H1 (cell line): ENCODE results near the gene SRRM4. TPM values are rescaled to one million over a fixed set of nuclear protein-coding genes. Genes with fewer than 3 reads are reported as not detected.

Source experiments
- CTCF ChIA-PET: fragments of 300-600 bp; sonication (Branson Sonifier 250); formaldehyde crosslinking; loops from one replicate; lab custom pipeline; 2021; ENCODE audit not compliant: partially characterized antibody; lab: Charles Lee
- POLR2A ChIA-PET: fragments of 300-600 bp; sonication (Branson Sonifier 250); formaldehyde crosslinking; loops from one replicate; lab custom pipeline; 2021; ENCODE audit warnings: inconsistent platforms; ENCODE audit not compliant: partially characterized antibody; lab: Charles Lee
- DNase-seq, 2 experiments: peaks; one replicate each; pipeline versions ENCODE4 v3.0.0 to v3.0.0-alpha.2; 2010 to 2022; ENCODE audit warnings: low spot score in 2 of 2, low read depth in 1 of 2, mixed read lengths in 1 of 2
- FAIRE-seq: peaks from 2 replicates; lab custom pipeline; 2011; peaks lifted over from hg19 to GRCh38; lab: Jason Lieb, UNC
- H2AFZ ChIP-seq: 2 replicates; pipeline ENCODE4 v1.8.1; 2012; ENCODE audit warnings: low read length, inconsistent platforms
- H2AK5ac ChIP-seq: 2 replicates; pipeline ENCODE4 v1.6.1; 2013; ENCODE audit warnings: low read depth, low read length
- H2BK120ac ChIP-seq: replicated peaks from 2 replicates; pipeline ENCODE3; 2013; ENCODE audit warnings: low read depth, low read length, inconsistent platforms
- H2BK12ac ChIP-seq: 2 replicates; pipeline ENCODE4 v1.6.1; 2013; ENCODE audit warnings: low read depth, low read length
- H2BK15ac ChIP-seq: 2 replicates; pipeline ENCODE4 v1.6.1; 2013; ENCODE audit warnings: low read length
- H2BK20ac ChIP-seq: 2 replicates; pipeline ENCODE4 v1.6.1; 2013; ENCODE audit warnings: low read length
- H2BK5ac ChIP-seq: 2 replicates; pipeline ENCODE4 v1.6.1; 2013; ENCODE audit warnings: low read depth, low read length
- H3K14ac ChIP-seq: 2 replicates; pipeline ENCODE4 v1.6.1; 2013; ENCODE audit warnings: inconsistent platforms; ENCODE audit not compliant: insufficient read length
- H3K18ac ChIP-seq: 2 replicates; pipeline ENCODE4 v1.6.1; 2013; ENCODE audit warnings: low read length; ENCODE audit errors: extremely low read depth
- H3K23ac ChIP-seq: 2 replicates; pipeline ENCODE4 v1.6.1; 2013; ENCODE audit warnings: inconsistent platforms; ENCODE audit not compliant: insufficient read length
- H3K23me2 ChIP-seq: 2 replicates; pipeline ENCODE4 v1.6.1; 2013; ENCODE audit warnings: low read depth, low read length
- H3K27ac ChIP-seq: 2 replicates; pipeline ENCODE4 v1.6.1; 2011; ENCODE audit warnings: low read depth, low read length, inconsistent platforms
- H3K27me3 ChIP-seq, 4 experiments: replicated peaks in 1 of 4; 1 replicate in 1 of 4; 2 replicates in 3 of 4; pipeline versions ENCODE4 v1.6.1 to v1.8.1; 2011 to 2013; ENCODE audit warnings: low read length in 3 of 4, mild to moderate bottlenecking in 3 of 4, inconsistent platforms in 2 of 4, mixed read lengths in 2 of 4, moderate library complexity in 1 of 4; ENCODE audit not compliant: control insufficient read depth in 3 of 4, insufficient read depth in 3 of 4; ENCODE audit errors: extremely low read depth in 1 of 4
- H3K36me3 ChIP-seq, 4 experiments: 2 replicates each; pipeline versions ENCODE4 v1.6.1 to v1.8.1; 2011 to 2013; ENCODE audit warnings: mild to moderate bottlenecking in 4 of 4, low read length in 3 of 4, moderate library complexity in 2 of 4, control low read depth in 1 of 4, inconsistent platforms in 1 of 4; ENCODE audit not compliant: insufficient read depth in 4 of 4, control insufficient read depth in 2 of 4
- H3K4ac ChIP-seq: replicated peaks from 2 replicates; pipeline ENCODE3; 2013; ENCODE audit warnings: low read length, low read depth, mixed read lengths, inconsistent platforms; ENCODE audit not compliant: insufficient read length
- H3K4me1 ChIP-seq, 4 experiments: replicated peaks in 1 of 4; 1 replicate in 1 of 4; 2 replicates in 3 of 4; pipeline versions ENCODE4 v1.6.1 to v1.8.1; 2011 to 2013; ENCODE audit warnings: low read length in 3 of 4, inconsistent platforms in 2 of 4, mixed read lengths in 1 of 4; ENCODE audit not compliant: insufficient read depth in 4 of 4, control insufficient read depth in 3 of 4
- H3K4me2 ChIP-seq, 2 experiments: 2 replicates each; pipeline versions ENCODE4 v1.6.1 to v1.8.1; 2011 to 2013; ENCODE audit warnings: low read depth in 2 of 2, low read length in 2 of 2, control low read depth in 1 of 2, inconsistent platforms in 1 of 2, mild to moderate bottlenecking in 1 of 2; ENCODE audit not compliant: insufficient read depth in 1 of 2
- H3K4me3 ChIP-seq, 4 experiments: fragments of 200-600, 300-600 bp in 1 of 4; sonication (generic), shearing (Covaris generic), sonication (Bioruptor Twin) in 1 of 4; 2 replicates each; pipeline versions ENCODE4 v1.5.1 to v1.8.1; 2011 to 2016; ENCODE audit warnings: low read length in 4 of 4, low read depth in 3 of 4, control low read depth in 2 of 4, inconsistent platforms in 2 of 4, mild to moderate bottlenecking in 2 of 4, mixed read lengths in 1 of 4, moderate library complexity in 1 of 4; ENCODE audit not compliant: insufficient read depth in 2 of 4; ENCODE audit errors: extremely low read depth in 1 of 4
- H3K56ac ChIP-seq: replicated peaks from 2 replicates; pipeline ENCODE3; 2013; ENCODE audit warnings: low read depth, mild to moderate bottlenecking, mixed read lengths, low read length, inconsistent platforms; ENCODE audit not compliant: insufficient read length
- H3K79me1 ChIP-seq: 2 replicates; pipeline ENCODE4 v1.6.1; 2013; ENCODE audit warnings: low read depth, low read length, control low read depth
- H3K79me2 ChIP-seq, 2 experiments: 2 replicates each; pipeline versions ENCODE4 v1.6.1 to v1.8.1; 2012 to 2013; ENCODE audit warnings: low read length in 2 of 2, mild to moderate bottlenecking in 2 of 2, inconsistent platforms in 1 of 2; ENCODE audit not compliant: insufficient read depth in 2 of 2, control insufficient read depth in 1 of 2
- H3K9ac ChIP-seq, 4 experiments: replicated peaks in 1 of 4; 1 replicate in 1 of 4; 2 replicates in 3 of 4; pipeline versions ENCODE4 v1.6.1 to v1.8.1; 2011 to 2013; ENCODE audit warnings: low read depth in 3 of 4, low read length in 3 of 4, control low read depth in 2 of 4, mild to moderate bottlenecking in 2 of 4, moderate library complexity in 2 of 4, inconsistent platforms in 1 of 4; ENCODE audit errors: extremely low read depth in 1 of 4
- H3K9me3 ChIP-seq, 2 experiments: 2 replicates each; pipeline versions ENCODE4 v1.6.1 to v1.8.1; 2012 to 2013; ENCODE audit warnings: mild to moderate bottlenecking in 2 of 2, moderate library complexity in 2 of 2, control low read depth in 1 of 2, inconsistent platforms in 1 of 2, low read depth in 1 of 2, low read length in 1 of 2, mixed read lengths in 1 of 2; ENCODE audit not compliant: insufficient read depth in 2 of 2
- H4K20me1 ChIP-seq, 2 experiments: replicated peaks in 1 of 2; 2 replicates each; pipeline versions ENCODE3 to v1.8.1; 2011 to 2013; ENCODE audit warnings: inconsistent platforms in 2 of 2, low read length in 2 of 2, mild to moderate bottlenecking in 1 of 2; ENCODE audit not compliant: insufficient read depth in 2 of 2, control insufficient read depth in 1 of 2
- H4K5ac ChIP-seq: 2 replicates; pipeline ENCODE4 v1.6.1; 2013; ENCODE audit warnings: low read length, low read depth, mixed read lengths, inconsistent platforms; ENCODE audit not compliant: insufficient read length
- H4K8ac ChIP-seq: 2 replicates; pipeline ENCODE4 v1.8.0; 2013; ENCODE audit warnings: mild to moderate bottlenecking, moderate library complexity, low read length, inconsistent platforms; ENCODE audit not compliant: insufficient read depth; ENCODE audit errors: extremely low read depth
- H4K91ac ChIP-seq: replicated peaks from 2 replicates; pipeline ENCODE3; 2013; ENCODE audit warnings: low read length, mixed read lengths, inconsistent platforms; ENCODE audit not compliant: insufficient read length
- BRCA1 ChIP-seq: IDR thresholded peaks from 2 replicates; pipeline ENCODE4 v1.6.1; 2012; ENCODE audit warnings: low read depth, low read length, improper control_type of control experiment
- CTBP2 ChIP-seq: IDR thresholded peaks from 2 replicates; pipeline ENCODE4 v1.7.0; 2011; ENCODE audit warnings: borderline replicate concordance, mild to moderate bottlenecking, moderate library complexity, mixed read lengths, low read length; ENCODE audit not compliant: insufficient read depth, insufficient read length
- EZH2 ChIP-seq: fragments of 200-600 bp; sonication (generic); IDR thresholded peaks from 2 replicates; pipeline ENCODE4 v1.7.1; 2012; ENCODE audit warnings: low read depth, mild to moderate bottlenecking, moderate library complexity, low read length, inconsistent platforms; ENCODE audit not compliant: severe bottlenecking
- HDAC2 ChIP-seq, 2 experiments: fragments of 300-600 bp in 1 of 2; sonication (generic) in 1 of 2; IDR thresholded peaks; 2 replicates each; pipeline ENCODE4 v1.6.1; 2011 to 2012; ENCODE audit warnings: low read depth in 2 of 2, low read length in 2 of 2, mild to moderate bottlenecking in 2 of 2, moderate library complexity in 2 of 2, borderline replicate concordance in 1 of 2, inconsistent platforms in 1 of 2
- JUN ChIP-seq: IDR thresholded peaks from 2 replicates; pipeline ENCODE4 v1.6.1; 2011; ENCODE audit warnings: low read depth, mild to moderate bottlenecking, improper control_type of control experiment, low read length
- KDM1A ChIP-seq: fragments of 200-600, 300-600 bp; sonication (generic); IDR thresholded peaks from 2 replicates; pipeline ENCODE4 v1.7.1; 2016; ENCODE audit warnings: mild to moderate bottlenecking, low read length, borderline replicate concordance
- KDM5A ChIP-seq: fragments of 200-600 bp; IDR thresholded peaks from 2 replicates; pipeline ENCODE4 v1.7.1; 2012; ENCODE audit warnings: mild to moderate bottlenecking, low read length, inconsistent platforms, mixed read lengths
- SIRT6 ChIP-seq: IDR thresholded peaks from one replicate; pipeline ENCODE4 v1.7.1; 2012; ENCODE audit warnings: low read length, inconsistent platforms
- SIX5 ChIP-seq: IDR thresholded peaks from 2 replicates; pipeline ENCODE4 v1.6.1; 2011; ENCODE audit warnings: mild to moderate bottlenecking, low read depth, low read length
- SP4 ChIP-seq: IDR thresholded peaks from 2 replicates; pipeline ENCODE4 v1.6.1; 2012; ENCODE audit warnings: low read length, inconsistent platforms
- SUZ12 ChIP-seq: fragments of 200-600 bp; sonication (generic); IDR thresholded peaks from 2 replicates; pipeline ENCODE4 v1.6.1; 2012; ENCODE audit warnings: mild to moderate bottlenecking, inconsistent platforms, low read length, moderate library complexity, mixed read lengths
- TAF7 ChIP-seq: optimal IDR thresholded peaks from 2 replicates; pipeline ENCODE3; 2011; ENCODE audit warnings: low read depth, mild to moderate bottlenecking, inconsistent platforms, low read length, moderate library complexity, borderline replicate concordance
- TEAD4 ChIP-seq: IDR thresholded peaks from 2 replicates; pipeline ENCODE4 v1.6.1; 2012; ENCODE audit warnings: low read depth, low read length, inconsistent platforms, mixed read lengths
- YY1 ChIP-seq: IDR thresholded peaks from 2 replicates; pipeline ENCODE4 v1.6.1; 2011; ENCODE audit warnings: low read depth, mild to moderate bottlenecking, low read length
- WGBS, 2 experiments: shearing (Covaris generic) in 1 of 2; methylation state at CpG; one replicate each; pipeline versions ENCODE4 v1.1.6 to v1.1.7; 2013 to 2015; ENCODE audit warnings: low lambda C conversion rate in 2 of 2, mixed read lengths in 2 of 2, inconsistent platforms in 1 of 2, low coverage in 1 of 2, missing lambda C conversion rate in 1 of 2; ENCODE audit not compliant: insufficient replicate concordance in 2 of 2, insufficient coverage in 1 of 2, insufficient read length in 1 of 2; ENCODE audit errors: extremely low coverage in 1 of 2, missing lambda C conversion rate in 1 of 2; 5-methylcytosine and 5-hydroxymethylcytosine counted together
- polyA plus RNA-seq, 7 experiments: library from polyadenylated mRNA; depleted of rRNA in 3 of 7; stranded (reverse) in 5 of 7; unstranded in 2 of 7; fragments of >200 nt in 5 of 7; fragments of 200-250 nt in 2 of 7; gene quantifications; 1 replicate in 5 of 7; 2 replicates in 1 of 7; 4 replicates in 1 of 7; pipeline versions ENCODE4 v1.2.1 to v1.2.3, GENCODE V29; 2011 to 2013; ENCODE audit warnings: missing spikeins in 2 of 7, mixed read lengths in 2 of 7
- total RNA-seq: library from RNA; stranded (reverse); fragmentation: NEBNext Ultra II Directional; extraction: Animal tissue kit (Norgen Biotek cat#: 25700); gene quantifications from 2 replicates; pipeline ENCODE4 v1.2.1, GENCODE V29; 2021

SRRM4 gene
- total and polyA plus RNA-seq, 2 of the 8 experiments (the other 6 are each of a cell fraction or from before 2014, with no cell fraction given): 0.53 to 1.1 TPM

DNA sequence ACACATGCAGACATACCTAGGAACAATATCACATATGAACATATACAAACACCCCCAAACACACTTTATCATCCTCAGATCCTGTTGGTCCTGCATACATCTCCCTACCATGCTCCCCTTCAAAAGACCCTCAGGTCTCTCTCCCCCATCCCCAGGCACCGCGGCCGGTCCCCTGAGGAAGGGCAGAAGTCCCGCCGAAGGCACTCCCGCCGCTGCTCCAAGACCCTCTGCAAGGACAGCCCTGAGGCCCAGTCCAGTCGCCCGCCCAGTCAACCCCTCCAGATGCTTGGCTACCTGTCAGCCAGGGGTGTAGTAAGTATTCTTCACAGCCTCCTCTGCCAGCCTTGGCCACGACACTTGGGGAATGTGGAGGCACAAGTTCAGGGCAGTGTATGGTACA lies 149.2 kb downstream of the SRRM4 start:
- POLR2A ChIA-PET: no interaction called here
- Histone ChIP-seq H3K4me1 (no peaks in the 10 kb centered on the region), H3K79me1 (no peaks in the 10 kb centered on the region), H3K4me2 (no peak overlapping the region), H2AK5ac (no peak overlapping the region), H3K79me2 (no peaks in the 10 kb centered on the region), H3K4ac (no peak overlapping the region)
- 91% methylated on average over 10 of the region's 10 CpGs; no CpG with 5 or more reads in 1 of the 2 experiments for WGBS, 2 experiments
- CTCF ChIA-PET: interaction anchor here (0.6 to 1.3 kb wide), 3 partner anchors 15 to 575 kb away, joined by 4 read pairs; no protein-coding TSS in a partner anchor
- no peak for TF ChIP-seq EZH2
- no peak for TF ChIP-seq TAF7
- no peak for TF ChIP-seq KDM1A
- TF ChIP-seq CTBP2: no peak
- no peak for TF ChIP-seq SP4
- no peak for TF ChIP-seq SIRT6
- no peak for TF ChIP-seq HDAC2 (IDR thresholded peaks at IDR 0.05; ENCODE audit: borderline replicate concordance in 1 of 2, low read depth in 2 of 2, low read length in 2 of 2)
- no peak for TF ChIP-seq KDM5A
- TF ChIP-seq JUN: no peak
- no peak for TF ChIP-seq YY1
- TF ChIP-seq TEAD4: no peak
- no peak for TF ChIP-seq BRCA1
- TF ChIP-seq SUZ12: no peak
- no peak for TF ChIP-seq SIX5
- TF ChIP-seq, all 59 proteins: peak for 0
- H3K36me3 ChIP-seq: peaks cover 0 to 37% (median 2%) of the 10 kb centered on the region in 4 experiments; a peak in 4 of 8 replicates
- peak overlapping the region; percentile 97 for H3K56ac ChIP-seq
- no peak overlapping the region for H3K9ac ChIP-seq
- H2BK120ac ChIP-seq: no peak overlapping the region
- no peak overlapping the region for H2BK15ac ChIP-seq
- no peak overlapping the region for H3K27ac ChIP-seq
- DNase-seq (no peak), FAIRE-seq (no peak)
- H4K91ac ChIP-seq: no peak overlapping the region
- H2AFZ ChIP-seq: no peak overlapping the region
- peaks cover 9% of the 10 kb centered on the region; the same call in 1 of the 2 replicates for H3K23me2 ChIP-seq
- peaks cover 28 to 36% of the 10 kb centered on the region in 2 experiments for H3K9me3 ChIP-seq
- H4K5ac ChIP-seq: no peak overlapping the region
- H2BK12ac ChIP-seq: no peak overlapping the region
- H3K14ac ChIP-seq: no peak overlapping the region
- H2BK20ac ChIP-seq: no peak overlapping the region
- H3K4me3 ChIP-seq: no peak overlapping the region
- H3K27me3 ChIP-seq: no peaks in the 10 kb centered on the region; a peak in 1 of 7 replicates
- no peak overlapping the region for H3K23ac ChIP-seq
- H2BK5ac ChIP-seq: no peak overlapping the region
- no peak overlapping the region for H3K18ac ChIP-seq
- H4K8ac ChIP-seq: no peak overlapping the region
- peaks cover 0 to 7% of the 10 kb centered on the region in 2 experiments for H4K20me1 ChIP-seq
